ENCODE results near the gene BCL7C.
"Not testable (repeated sequence)": the region's sequence is repeated elsewhere in the genome, so short reads cannot be mapped to it uniquely, and the experiment has no call there.

Gene BCL7C

GRCh38 chr16:30894540-30895368 is 877 bp upstream of the BCL7C start:
- DNase-seq (ENCODE audit: low spot score) = peak; percentile 50

DNA sequence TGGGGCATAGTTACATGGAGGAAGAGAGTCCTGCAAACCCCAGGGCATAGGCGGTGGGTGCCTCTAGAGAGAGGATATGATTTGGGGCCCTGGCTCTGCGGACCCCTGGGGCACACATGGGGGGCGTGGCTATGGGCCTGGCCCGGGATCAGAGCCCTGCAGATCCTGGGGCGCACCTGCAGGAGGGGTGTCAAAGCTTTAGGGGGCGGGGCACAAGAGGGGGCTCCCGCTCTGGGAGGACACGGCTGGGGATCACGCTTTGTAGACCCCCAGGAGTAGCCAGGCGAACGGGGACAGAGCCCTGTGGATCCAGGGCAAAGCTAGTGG is 497 bp downstream of the BCL7C start:
- no peak for DNase-seq (ENCODE audit: low spot score)

DNA sequence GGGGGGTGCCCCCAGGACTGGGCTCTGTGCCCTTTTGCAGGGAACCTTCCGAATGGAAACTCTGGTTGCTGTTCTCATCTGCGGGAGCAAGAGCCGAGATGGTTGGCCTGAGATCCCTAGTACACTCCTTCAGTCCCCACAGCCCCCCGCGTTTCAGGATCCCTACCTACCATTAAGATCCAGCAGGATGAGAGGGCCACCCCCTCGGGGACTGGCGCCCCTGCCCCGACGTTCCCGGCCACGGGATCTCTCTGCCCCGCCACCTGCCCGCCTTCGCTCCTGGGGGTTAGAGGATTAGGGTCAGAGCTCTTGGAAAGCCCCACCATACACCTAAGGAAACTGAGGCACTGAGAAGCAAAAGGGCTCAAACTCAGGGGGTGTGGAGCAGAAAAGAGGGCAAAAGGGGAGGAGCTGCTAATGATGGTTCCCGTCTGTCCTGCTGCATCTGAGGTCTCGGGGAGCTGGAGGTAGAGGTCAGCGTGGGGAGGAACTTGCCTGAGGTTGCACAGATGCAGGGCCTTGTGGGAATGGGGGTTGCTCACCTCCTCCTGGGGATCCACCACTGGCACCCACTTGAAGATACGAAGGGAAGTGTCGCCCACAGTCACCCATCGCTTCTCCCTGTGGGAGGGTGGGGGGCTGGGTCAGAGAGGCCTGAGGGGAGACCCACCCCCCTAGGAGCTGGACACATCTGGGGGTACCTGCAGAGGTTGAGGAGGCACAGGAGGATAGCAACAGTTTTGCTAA is 1.0 kb downstream of the BCL7C start:
- DNase-seq (ENCODE audit: low spot score) = no peak

- not testable (repeated sequence) for DNase-seq (ENCODE audit: low spot score)
Measured at GRCh38 chr16:30891043-30891823, 2.6 kb downstream of the BCL7C start.

- DNase-seq (ENCODE audit: low spot score) = no peak
Measured at GRCh38 chr16:30889721-30890120, 4.2 kb downstream of the BCL7C start.

GRCh38 chr16:30888856-30889499 is 4.9 kb downstream of the BCL7C start:
- peak; percentile 23 for DNase-seq (ENCODE audit: low spot score)

- peak; percentile 52 for DNase-seq (ENCODE audit: low spot score)
Measured at GRCh38 chr16:30887927-30888326, 6.0 kb downstream of the BCL7C start.

DNA sequence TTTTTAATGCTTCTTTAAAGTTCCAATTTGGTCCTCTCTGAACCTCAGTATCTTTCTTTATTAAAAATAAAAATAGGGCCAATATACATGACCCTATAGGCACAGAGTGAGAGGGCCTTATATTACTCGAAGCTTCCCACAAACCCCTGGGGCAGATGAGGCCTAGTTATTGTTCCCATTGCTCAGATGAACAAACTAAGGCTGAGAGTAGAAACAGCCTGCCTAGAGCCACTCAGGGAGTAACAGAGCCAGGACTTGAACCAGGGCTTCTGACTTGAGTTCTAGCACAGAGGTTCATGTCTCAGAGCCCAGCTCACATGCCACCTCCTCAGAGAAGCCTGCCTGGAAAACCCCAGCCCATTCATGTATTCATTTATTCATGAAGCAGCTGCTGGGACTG is 7.7 kb downstream of the BCL7C start:
- DNase-seq (ENCODE audit: low spot score) = no peak

DNA sequence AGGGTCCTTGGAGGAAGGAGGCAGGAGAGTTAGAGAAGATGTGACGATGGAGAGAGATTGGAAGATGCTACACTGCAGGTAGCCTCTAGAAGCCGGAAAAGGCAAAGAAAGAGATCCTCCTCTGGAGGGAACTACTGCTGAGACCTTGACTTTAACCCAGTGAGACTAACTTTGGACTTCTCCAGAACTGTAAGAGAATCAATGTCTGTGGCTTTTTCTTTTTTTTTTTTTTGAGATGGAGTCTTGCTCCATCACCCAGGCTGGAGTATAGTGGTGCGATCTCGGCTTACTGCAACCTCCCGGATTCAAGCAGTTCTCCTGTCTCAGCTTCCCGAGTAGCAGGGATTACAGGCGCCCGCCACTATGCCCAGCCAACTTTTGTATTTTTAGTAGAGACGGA is 8.7 kb downstream of the BCL7C start:
- no peak for DNase-seq (ENCODE audit: low spot score)

DNA sequence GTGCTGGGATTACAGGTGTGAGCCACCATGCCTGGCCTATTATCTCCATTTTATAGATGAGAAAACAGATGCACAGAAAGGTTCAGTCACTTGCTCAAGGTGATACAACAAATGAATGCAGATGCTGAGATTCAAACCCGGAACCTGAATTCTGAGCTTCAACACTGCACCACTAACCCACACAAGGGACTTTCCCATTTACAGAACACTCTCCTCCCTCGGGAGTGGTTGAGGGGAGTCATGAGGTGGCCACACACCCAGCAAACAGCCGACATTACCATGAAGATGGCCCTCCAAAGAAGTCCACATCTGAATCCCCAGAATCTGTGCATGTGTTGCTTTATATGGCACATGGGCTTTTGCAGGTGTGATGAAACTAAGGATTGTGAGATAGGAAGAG is 9.1 kb downstream of the BCL7C start:
- DNase-seq (ENCODE audit: low spot score) = no peak

- DNase-seq (ENCODE audit: low spot score) = no peak
Measured at GRCh38 chr16:30882429-30883310, 11.2 kb downstream of the BCL7C start.

DNA sequence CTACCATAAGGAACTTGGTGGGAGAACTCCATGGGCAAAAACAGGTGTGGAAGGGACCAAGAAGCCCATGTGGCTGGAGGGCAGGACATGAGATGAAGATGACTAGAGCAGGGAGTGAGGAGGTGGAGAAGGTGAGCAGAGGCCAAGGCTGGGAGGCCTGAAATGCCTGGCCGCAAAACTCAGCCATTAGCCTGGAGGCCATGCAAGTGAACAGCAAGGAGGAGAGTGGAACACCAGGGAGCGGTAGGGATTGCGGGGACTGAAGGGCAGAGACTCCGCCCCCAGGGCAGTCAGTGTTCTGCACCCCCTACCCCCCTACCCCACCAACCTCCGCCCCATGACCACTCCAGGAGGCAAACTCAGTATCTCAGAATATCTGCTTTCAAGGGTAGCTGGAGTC is 17.0 kb downstream of the BCL7C start:
- peak; percentile 24 for DNase-seq (ENCODE audit: low spot score)

GRCh38 chr16:30875871-30876801 is 17.7 kb downstream of the BCL7C start:
- DNase-seq (ENCODE audit: low spot score) = peak; percentile 19

GRCh38 chr16:30874821-30875717 is 18.8 kb downstream of the BCL7C start:
- DNase-seq (ENCODE audit: low spot score) = peak; percentile 89

DNA sequence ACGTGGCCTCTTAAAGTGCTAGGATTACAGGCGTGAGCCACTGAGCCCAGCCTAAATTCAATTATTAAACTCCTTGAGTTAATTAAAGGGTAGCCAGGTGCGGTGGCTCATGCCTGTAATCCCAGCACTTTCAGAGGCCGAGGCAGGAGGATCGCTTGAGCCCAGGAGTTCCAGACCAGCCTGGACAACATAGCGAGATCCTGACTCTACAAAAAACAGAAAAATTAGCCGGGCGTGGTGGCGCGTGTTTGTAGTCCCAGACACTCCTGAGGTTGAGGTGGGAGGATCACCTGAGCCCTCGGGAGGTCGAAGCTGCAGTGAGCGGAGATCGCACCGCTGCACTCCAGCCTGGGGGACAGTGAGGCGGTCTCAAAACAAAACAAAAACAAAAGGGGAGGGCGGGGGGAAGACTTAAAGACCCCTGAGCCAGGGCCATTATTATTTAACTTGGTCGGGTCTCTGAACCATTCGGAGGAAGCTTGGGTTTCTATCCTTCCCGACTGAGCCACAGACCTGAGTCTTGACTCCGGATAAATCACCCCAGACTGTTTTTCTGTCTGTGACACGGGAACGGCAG is 19.5 kb downstream of the BCL7C start:
- no peak for DNase-seq (ENCODE audit: low spot score)

DNA sequence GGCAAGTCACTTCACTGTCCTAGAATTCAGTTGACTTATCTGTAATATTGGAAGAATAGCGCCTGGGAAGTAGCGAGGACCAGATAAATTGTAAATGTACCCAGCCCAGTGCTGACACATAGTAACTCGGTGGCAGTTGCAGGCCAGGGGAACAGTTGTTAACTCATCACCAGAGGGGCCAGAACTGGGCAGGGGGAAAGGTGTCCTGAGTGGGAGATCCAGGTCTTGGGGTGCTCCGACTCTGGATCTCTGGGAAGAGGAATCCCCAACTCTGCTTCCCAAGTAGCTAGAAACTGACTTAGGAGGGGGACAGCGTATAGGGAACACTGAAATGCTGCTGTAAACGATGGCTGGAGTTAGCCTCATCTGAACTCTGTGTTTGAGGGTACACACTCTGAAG is 23.0 kb downstream of the BCL7C start:
- DNase-seq (ENCODE audit: low spot score) = no peak

- no peak for DNase-seq (ENCODE audit: low spot score)
Measured at GRCh38 chr16:30867747-30868146, 26.1 kb downstream of the BCL7C start.

DNA sequence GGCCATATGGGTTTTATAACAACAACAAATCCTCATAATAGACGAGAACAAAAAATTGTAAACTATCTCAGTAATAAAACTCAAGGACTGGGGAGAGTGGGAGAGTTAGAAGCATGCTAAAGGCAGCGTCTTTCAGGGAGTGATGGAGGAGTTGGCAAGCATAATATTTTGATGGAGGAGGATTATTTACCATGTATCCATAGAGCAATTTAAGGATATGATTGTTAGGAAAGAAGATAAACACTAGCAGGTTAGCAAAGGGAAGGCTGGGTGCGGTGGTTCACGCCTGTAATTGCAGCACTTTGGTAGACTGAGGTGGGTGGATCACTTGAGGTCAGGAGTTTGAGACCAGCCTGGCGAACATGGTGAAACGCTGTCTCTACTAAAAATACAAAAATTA is 27.8 kb downstream of the BCL7C start:
- no peak for DNase-seq (ENCODE audit: low spot score)

GRCh38 chr16:30863178-30863577 is 30.7 kb downstream of the BCL7C start:
- not testable (repeated sequence) for DNase-seq (ENCODE audit: low spot score)
